Astrocyte (in vitro differentiated cells and primary cell): ENCODE measurements around the gene PRKD3. TPM values are rescaled to one million over a fixed set of nuclear protein-coding genes. Genes with fewer than 3 reads are reported as not detected.

ENCODE experiments used
- DNase-seq: peaks from one replicate; pipeline ENCODE4 v3.0.0-alpha.2; 2010; ENCODE audit warnings: low read depth
- FAIRE-seq: peaks from 2 replicates; lab custom pipeline; 2011; peaks lifted over from hg19 to GRCh38; lab: Jason Lieb, UNC
- H2AFZ ChIP-seq: 2 replicates; pipeline ENCODE4 v1.6.0; 2012; ENCODE audit warnings: low read depth, low read length, inconsistent platforms
- H3K27ac ChIP-seq: 2 replicates; pipeline ENCODE4 v1.5.1; 2011; ENCODE audit warnings: low read depth, low read length, inconsistent platforms
- H3K27me3 ChIP-seq: 2 replicates; pipeline ENCODE4 v1.6.0; 2011; ENCODE audit warnings: low read length, inconsistent platforms; ENCODE audit not compliant: insufficient read depth
- H3K36me3 ChIP-seq: 2 replicates; pipeline ENCODE4 v1.5.1; 2011; ENCODE audit warnings: low read length, inconsistent platforms; ENCODE audit not compliant: insufficient read depth
- H3K4me1 ChIP-seq: 2 replicates; pipeline ENCODE4 v1.5.1; 2011; ENCODE audit warnings: low read length, inconsistent platforms; ENCODE audit not compliant: insufficient read depth
- H3K4me2 ChIP-seq: 2 replicates; pipeline ENCODE4 v1.6.0; 2012; ENCODE audit warnings: low read length, inconsistent platforms
- H3K4me3 ChIP-seq: 2 replicates; pipeline ENCODE4 v1.5.1; 2011; ENCODE audit warnings: low read depth, mild to moderate bottlenecking, low read length, inconsistent platforms; ENCODE audit not compliant: insufficient read depth
- H3K79me2 ChIP-seq: 2 replicates; pipeline ENCODE4 v1.6.0; 2012; ENCODE audit warnings: mild to moderate bottlenecking, low read length, inconsistent platforms; ENCODE audit not compliant: insufficient read depth
- H3K9ac ChIP-seq: 2 replicates; pipeline ENCODE4 v1.6.0; 2012; ENCODE audit warnings: mild to moderate bottlenecking, low read length, inconsistent platforms
- H3K9me3 ChIP-seq: 2 replicates; pipeline ENCODE4 v1.5.1; 2012; ENCODE audit warnings: low read depth, mild to moderate bottlenecking, low read length, inconsistent platforms; ENCODE audit not compliant: insufficient read depth
- H4K20me1 ChIP-seq: 2 replicates; pipeline ENCODE4 v1.6.0; 2012; ENCODE audit warnings: low read length, inconsistent platforms; ENCODE audit not compliant: insufficient read depth
- H3K27ac Mint-ChIP-seq: one replicate; pipeline ENCODE4 v1.8.0; 2021; ENCODE audit warnings: mild to moderate bottlenecking, mixed read lengths; ENCODE audit not compliant: unreplicated experiment
- H3K27me3 Mint-ChIP-seq: one replicate; pipeline ENCODE4 v1.8.0; 2021; ENCODE audit warnings: low read depth, mixed read lengths; ENCODE audit not compliant: unreplicated experiment
- H3K36me3 Mint-ChIP-seq: one replicate; pipeline ENCODE4 v1.8.0; 2021; ENCODE audit warnings: low read depth, mixed read lengths; ENCODE audit not compliant: unreplicated experiment
- H3K4me1 Mint-ChIP-seq: one replicate; pipeline ENCODE4 v1.8.0; 2021; ENCODE audit warnings: low read depth, mixed read lengths; ENCODE audit not compliant: unreplicated experiment
- H3K4me3 Mint-ChIP-seq: one replicate; pipeline ENCODE4 v1.8.0; 2021; ENCODE audit warnings: mild to moderate bottlenecking, moderate library complexity, mixed read lengths; ENCODE audit not compliant: unreplicated experiment
- H3K9me3 Mint-ChIP-seq: one replicate; pipeline ENCODE4 v1.8.0; 2021; ENCODE audit warnings: mild to moderate bottlenecking, mixed read lengths; ENCODE audit not compliant: unreplicated experiment
- CTCF ChIP-seq: IDR thresholded peaks from 2 replicates; pipeline ENCODE4 v1.5.1; 2011; ENCODE audit warnings: low read depth, mild to moderate bottlenecking, inconsistent platforms, low read length, moderate library complexity; ENCODE audit not compliant: insufficient read depth
- EZH2 ChIP-seq: IDR thresholded peaks from 2 replicates; pipeline ENCODE4 v1.6.1; 2012; ENCODE audit warnings: mild to moderate bottlenecking, low read length, inconsistent platforms; ENCODE audit not compliant: insufficient read depth
- total RNA-seq: library from RNA; stranded (reverse); gene quantifications from 2 replicates; pipeline ENCODE4 v1.2.1, GENCODE V29; 2021

PRKD3 gene
- total RNA-seq, 1 donor from 2014 or later = 42.5 TPM

DNA sequence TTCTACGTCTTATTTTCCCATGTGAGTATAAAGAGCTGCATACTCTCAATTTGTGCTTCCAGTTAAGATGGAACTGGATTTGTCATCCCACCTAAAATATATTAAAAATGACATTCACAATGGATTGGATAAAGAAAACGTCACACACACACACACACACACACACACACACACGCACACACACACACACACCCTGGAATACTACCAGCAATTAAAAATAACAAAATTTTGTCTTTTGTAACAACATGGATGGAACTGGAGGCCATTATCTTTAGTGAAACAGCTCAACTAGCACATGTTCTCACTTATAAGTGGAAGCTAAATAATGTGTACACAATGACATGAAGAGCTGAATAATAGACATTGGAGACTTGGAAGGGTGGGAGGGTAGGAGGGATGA is 16.0 kb upstream of the PRKD3 start:
- FAIRE-seq (no peak), DNase-seq (no peak)
- Histone ChIP-seq H3K9me3 (no peaks in the 10 kb centered on the region), H4K20me1 (no peaks in the 10 kb centered on the region), H3K36me3 (no peaks in the 10 kb centered on the region), H3K27ac (no peak overlapping the region), H2AFZ (no peak overlapping the region), H3K4me3 (no peak overlapping the region), H3K4me2 (no peak overlapping the region), H3K27me3 (no peaks in the 10 kb centered on the region), H3K9ac (no peak overlapping the region), H3K79me2 (no peaks in the 10 kb centered on the region), H3K4me1 (peaks cover 12% of the 10 kb centered on the region)
- Mint-ChIP-seq H3K27ac (no peak overlapping the region), H3K27me3 (no peaks in the 10 kb centered on the region), H3K4me1 (peaks cover 18% of the 10 kb centered on the region), H3K9me3 (no peaks in the 10 kb centered on the region), H3K36me3 (no peaks in the 10 kb centered on the region), H3K4me3 (no peak overlapping the region)
- TF ChIP-seq CTCF (no peak), EZH2 (no peak)

- DNase-seq = no peak
- Histone ChIP-seq H2AFZ (no peak overlapping the region), H3K79me2 (no peaks in the 10 kb centered on the region), H3K27me3 (no peaks in the 10 kb centered on the region), H3K9me3 (no peaks in the 10 kb centered on the region), H3K4me1 (peaks cover 7% of the 10 kb centered on the region), H3K27ac (no peak overlapping the region), H3K4me2 (no peak overlapping the region), H3K36me3 (no peaks in the 10 kb centered on the region), H3K4me3 (no peak overlapping the region), H3K9ac (no peak overlapping the region), H4K20me1 (no peaks in the 10 kb centered on the region)
- Mint-ChIP-seq H3K36me3 (no peaks in the 10 kb centered on the region), H3K27ac (no peak overlapping the region), H3K4me1 (peaks cover 15% of the 10 kb centered on the region), H3K27me3 (no peaks in the 10 kb centered on the region), H3K4me3 (no peak overlapping the region), H3K9me3 (no peaks in the 10 kb centered on the region)
- TF ChIP-seq CTCF (no peak), EZH2 (no peak)
- no peak for FAIRE-seq
These were observed 14.3 kb upstream of the PRKD3 start for GRCh38 chr2:37338933-37339332.

- FAIRE-seq = no peak
- H3K36me3 Mint-ChIP-seq = no peaks in the 10 kb centered on the region
- no peak for DNase-seq
These were observed 13.1 kb upstream of the PRKD3 start for GRCh38 chr2:37337620-37338280.

More at GRCh38 chr2:37337620-37338280, 13.1 kb upstream of the PRKD3 start:
- no peaks in the 10 kb centered on the region for H3K36me3 ChIP-seq
- Mint-ChIP-seq H3K4me3 (no peak overlapping the region), H3K27me3 (peaks cover 3% of the 10 kb centered on the region), H3K4me1 (peaks cover 3% of the 10 kb centered on the region), H3K9me3 (no peaks in the 10 kb centered on the region), H3K27ac (no peak overlapping the region)
- no peaks in the 10 kb centered on the region for H3K9me3 ChIP-seq
- no peaks in the 10 kb centered on the region for H3K4me1 ChIP-seq
- no peak overlapping the region for H3K4me3 ChIP-seq
- H4K20me1 ChIP-seq = no peaks in the 10 kb centered on the region
- no peak overlapping the region for H3K27ac ChIP-seq
- H3K27me3 ChIP-seq = no peaks in the 10 kb centered on the region
- H3K79me2 ChIP-seq = no peaks in the 10 kb centered on the region
- TF ChIP-seq CTCF (no peak), EZH2 (no peak)
- no peak overlapping the region for H3K4me2 ChIP-seq
- H3K9ac ChIP-seq = no peak overlapping the region
- no peak overlapping the region for H2AFZ ChIP-seq
